Activated CD8-positive, alpha-beta memory T cell treated with anti-CD3 and anti-CD28 coated beads for 36 hours (primary cell): ENCODE data around the gene DNAJB14. TPM values are rescaled to one million over a fixed set of nuclear protein-coding genes. Genes with fewer than 3 reads are reported as not detected.

Experiments used
- CTCF ChIA-PET: fragments of 350-600 bp; sonication (Branson Sonifier 250); formaldehyde crosslinking; loops from one replicate; lab custom pipeline; 2021; ENCODE audit warnings: antibody characterized with exemption; lab: Charles Lee
- POLR2A ChIA-PET: fragments of 350-600 bp; sonication (Branson Sonifier 250); formaldehyde crosslinking; loops from one replicate; lab custom pipeline; 2021; ENCODE audit warnings: antibody characterized with exemption; lab: Charles Lee
- total RNA-seq, 2 experiments: library from RNA; stranded (reverse); gene quantifications; one replicate each; pipeline ENCODE4 v1.2.3, GENCODE V29; 2021

The DNAJB14 gene
- total RNA-seq, 2 experiments from 2014 or later, result 37.3 to 39.5 TPM

DNA sequence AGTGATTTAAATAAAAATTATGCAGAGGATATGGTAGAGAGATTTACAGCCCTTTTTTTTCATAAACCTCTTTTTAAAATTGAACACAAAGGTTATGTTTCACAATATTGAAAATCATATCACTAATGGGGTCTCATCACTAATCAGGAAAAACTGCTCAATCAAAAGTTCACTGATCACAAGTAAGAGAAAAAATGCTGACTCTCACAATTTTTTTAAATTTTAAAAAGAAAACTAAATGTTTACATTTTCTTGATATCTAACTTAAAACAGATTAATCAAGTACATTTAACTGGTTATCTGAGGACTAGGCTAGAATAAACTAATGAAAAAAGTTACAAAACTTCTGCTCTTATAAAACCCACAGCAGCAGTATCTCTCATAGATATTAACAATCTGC is 60.7 kb downstream of the DNAJB14 start:
- ChIA-PET CTCF (interaction anchor here (1.0 to 2.6 kb wide), 4 partner anchors 25 to 77 kb away, joined by 3 to 10 read pairs (median 4); partner anchors contain the start of gene DAPP1), POLR2A (no interaction called here)

DNA sequence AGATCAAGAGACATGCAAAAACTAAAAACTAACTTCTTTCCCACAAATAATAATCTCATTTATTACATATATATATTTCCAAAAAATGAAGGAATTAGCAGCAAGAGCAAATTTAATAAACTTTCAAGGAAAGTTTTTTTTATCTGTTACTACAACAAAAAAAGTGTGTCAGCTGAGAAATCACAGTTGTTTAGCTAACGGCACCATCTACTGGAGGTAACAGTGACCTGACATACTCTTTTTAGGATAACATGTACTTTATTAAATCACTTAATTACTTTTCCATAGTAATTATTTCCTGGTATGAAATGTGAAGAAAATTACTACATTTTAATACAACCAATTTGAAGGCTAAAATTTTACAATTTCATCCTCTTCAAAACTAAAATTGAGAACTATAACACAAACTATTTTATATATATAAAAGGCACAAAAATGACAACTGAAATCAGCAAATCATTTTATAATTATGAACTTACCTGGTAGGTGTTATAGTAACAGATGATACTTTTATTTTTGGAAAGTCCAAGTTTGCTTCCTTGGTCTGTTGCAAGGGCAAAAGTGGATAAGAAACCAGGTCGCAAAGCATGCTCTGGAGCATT is 61.3 kb downstream of the DNAJB14 start:
- ChIA-PET CTCF (interaction anchor here (0.7 to 2.6 kb wide), 7 partner anchors 24 to 77 kb away, joined by 3 to 10 read pairs (median 4); partner anchors contain the start of gene DAPP1), POLR2A (no interaction called here)

DNA sequence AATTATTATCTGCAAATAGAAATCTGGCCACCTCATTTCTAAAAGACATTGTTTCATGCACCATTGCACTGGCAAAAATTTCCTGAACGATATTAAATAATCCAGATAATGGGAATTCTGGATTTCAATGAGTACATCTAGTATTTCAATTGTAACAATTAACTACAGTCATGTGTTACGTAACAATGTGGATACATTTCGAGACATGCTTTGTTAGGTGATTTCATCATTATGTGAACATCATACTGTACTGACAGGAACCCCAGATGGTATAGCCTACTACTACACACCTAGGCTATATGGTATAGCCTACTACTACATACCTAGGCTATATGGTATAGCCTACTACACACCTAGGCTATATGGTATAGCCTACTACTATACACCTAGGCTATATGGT is 67.0 kb downstream of the DNAJB14 start:
- ChIA-PET POLR2A (no interaction called here), CTCF (no interaction called here)

DNA sequence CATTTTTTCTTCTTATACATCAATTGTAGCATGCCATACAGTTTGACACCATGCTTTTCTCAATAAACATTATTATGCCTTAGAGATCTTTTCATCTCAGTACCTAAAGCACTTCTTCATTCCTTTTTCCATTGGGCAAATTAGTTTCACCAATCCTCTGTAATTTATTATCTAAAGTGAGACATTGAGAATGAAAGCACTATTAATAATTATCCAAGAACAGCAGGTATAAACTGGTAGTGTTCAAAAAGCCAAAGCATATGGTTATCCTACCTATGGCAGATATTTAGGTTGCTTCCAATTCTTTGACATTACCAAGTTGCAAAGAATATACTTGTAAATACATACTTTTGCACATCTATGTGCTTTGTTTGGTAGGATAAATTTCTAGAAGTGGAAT is 67.8 kb downstream of the DNAJB14 start:
- POLR2A ChIA-PET, result no interaction called here

DNA sequence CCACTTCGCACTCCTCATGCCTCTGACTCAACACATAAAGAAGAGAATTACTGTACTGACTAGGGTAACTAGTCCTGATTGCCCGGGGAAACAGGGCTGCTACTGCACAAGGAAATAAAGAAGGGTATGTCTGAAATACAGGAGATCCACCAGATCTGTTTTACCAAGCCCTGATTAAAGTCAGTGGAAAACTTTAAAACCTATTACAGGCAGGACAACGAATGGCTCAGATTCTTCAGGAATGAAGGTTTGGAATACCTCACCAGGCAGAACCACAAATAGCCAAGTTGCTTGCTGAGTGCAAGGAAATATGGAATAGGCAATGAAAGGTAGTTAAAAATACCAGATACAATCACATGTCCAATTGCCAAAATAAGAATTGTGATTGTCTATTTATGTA is 69.5 kb downstream of the DNAJB14 start:
- POLR2A ChIA-PET, result no interaction called here
- CTCF ChIA-PET, result no interaction called here

More for the DNA sequence above, 67.8 kb downstream of the DNAJB14 start:
- CTCF ChIA-PET, result no interaction called here

DNA sequence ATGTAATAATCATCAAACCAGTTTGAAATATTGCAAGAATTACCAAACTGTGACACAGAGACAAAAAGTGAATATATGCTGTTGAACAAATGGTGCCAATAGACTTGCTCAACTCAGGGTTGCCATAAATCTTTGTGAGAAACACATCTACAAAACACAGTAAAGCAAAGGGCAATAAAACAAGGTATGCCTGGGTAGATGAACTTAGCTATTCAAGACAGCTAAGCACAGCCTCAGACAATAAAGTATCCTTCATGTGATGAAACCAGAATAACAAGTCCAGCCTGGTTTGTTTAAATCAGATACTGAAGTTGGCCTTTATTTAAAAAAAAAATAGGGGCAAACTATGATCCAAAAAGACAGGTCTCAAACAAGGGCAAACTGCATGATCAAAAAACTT is 71.3 kb downstream of the DNAJB14 start:
- POLR2A ChIA-PET, result interaction anchor here (0.6 kb wide), 1 partner anchor 22 kb away, joined by 4 read pairs; no protein-coding TSS in a partner anchor
- CTCF ChIA-PET, result no interaction called here

DNA sequence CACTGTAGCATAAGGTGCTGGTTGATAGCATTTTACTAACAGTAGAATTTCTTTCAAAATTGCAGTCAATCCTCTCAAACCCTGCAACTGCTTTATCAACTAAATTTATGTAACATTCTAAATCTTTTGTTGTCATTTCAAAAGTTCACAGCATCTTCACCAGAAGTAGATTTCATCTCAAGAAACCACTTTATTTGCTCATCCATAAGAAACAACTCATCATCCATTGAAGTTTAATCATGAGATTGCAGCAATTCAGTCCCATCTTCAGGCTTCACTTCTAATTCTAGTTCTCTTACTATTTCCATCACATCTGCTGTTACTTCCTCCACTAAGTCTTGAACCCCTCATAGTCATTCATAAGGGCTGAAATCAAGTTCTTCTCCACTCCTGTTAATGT is 73.8 kb downstream of the DNAJB14 start:
- POLR2A ChIA-PET, result no interaction called here
- CTCF ChIA-PET, result no interaction called here

DNA sequence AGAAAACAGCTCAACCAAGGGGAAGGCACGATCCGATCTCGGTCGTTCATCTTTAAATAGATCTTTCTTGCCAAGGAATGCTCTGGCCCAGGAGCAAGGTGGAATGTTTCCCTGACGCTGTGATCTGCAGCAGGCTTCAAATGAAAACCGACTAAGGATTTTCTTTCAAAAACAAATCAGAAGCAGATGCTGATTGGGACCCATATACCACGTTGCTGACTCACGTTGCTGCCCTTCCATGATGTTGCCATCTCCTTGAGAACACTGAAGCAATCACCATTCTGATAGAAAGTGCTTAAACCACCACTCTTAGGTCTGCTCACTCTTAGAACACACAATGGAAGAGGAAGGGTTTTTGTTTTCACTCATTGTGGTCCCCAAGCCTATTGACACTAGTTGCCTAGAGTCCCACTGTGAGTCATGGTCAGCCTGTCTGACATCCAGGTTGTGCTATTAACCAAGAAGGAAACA is 78.3 kb downstream of the DNAJB14 start:
- ChIA-PET CTCF (no interaction called here), POLR2A (no interaction called here)

DNA sequence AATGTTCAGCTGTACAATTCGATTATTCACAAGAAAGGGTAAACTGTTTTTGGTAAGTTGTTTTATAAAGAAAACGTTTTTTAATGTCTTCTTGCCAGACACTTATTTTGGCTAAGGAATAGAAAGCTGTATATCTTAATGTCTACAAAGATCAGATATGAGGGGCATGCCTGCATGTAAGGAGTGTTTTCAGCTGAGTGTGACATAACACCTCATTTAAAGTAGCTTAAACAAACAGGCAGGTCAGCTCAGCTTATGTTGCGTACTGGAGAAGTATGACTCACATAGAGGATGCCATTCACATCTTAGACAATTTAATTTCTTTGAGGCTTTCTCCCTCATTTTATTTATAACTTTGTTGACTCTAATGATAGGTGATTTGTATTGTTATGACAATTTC is 82.6 kb downstream of the DNAJB14 start:
- POLR2A ChIA-PET, result no interaction called here
- CTCF ChIA-PET, result no interaction called here

DNA sequence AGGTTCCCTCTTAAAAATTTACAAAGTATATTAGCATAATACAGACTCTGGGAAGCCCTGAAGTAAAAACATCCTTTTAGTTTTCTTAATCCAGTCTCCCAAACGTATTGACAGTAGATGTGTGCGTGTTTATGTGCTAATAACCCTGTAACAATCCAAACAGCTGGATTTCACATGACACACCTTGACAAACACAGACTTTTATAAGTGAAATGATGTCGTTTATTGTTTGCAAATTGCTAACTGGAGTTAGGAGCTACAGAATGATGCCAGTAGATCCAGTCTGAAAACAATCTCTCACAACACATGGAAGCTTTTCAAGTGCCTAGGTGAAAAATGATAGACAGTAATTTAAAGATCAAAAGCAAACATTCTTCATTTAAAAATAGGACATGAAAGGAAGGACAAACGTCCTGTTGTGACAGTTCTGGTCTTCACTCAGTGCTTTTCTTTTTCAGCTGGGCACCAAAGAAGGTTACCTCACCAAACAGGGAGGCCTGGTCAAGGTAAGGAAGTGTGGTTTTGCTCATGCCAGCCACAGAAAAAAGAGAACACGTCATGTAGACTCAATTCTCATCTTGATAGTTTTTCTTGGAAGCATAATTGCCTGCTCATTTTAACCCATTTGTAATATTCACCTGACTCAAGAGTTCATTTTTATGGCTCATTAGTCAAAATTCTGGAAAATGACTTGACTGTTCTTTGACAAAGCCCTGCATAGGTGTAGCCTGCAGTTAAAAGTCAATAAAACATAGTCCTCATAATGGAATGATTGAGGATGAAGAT is 85.1 kb downstream of the DNAJB14 start:
- CTCF ChIA-PET, result interaction anchor here (1.0 to 1.4 kb wide), 2 partner anchors 9 to 24 kb away, joined by 3 to 4 read pairs; no protein-coding TSS in a partner anchor

DNA sequence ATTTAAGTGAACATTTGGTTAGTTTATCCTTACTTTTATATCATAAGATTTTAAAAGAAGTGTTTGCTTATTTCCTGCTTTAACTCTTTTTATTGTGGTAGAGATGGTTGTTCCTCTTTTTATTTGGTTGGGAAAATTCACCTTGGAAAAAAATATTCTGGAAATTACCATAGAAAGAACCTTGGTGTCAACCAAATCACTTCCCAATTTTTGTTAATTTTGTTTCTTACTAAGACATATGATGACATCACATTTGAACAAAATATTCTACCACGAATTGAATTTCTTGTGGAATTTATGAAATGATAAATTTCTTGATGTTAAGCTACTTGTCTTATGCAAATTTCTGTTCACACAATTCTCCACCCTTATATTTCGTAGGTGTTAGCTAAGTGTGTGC is 85.9 kb downstream of the DNAJB14 start:
- ChIA-PET POLR2A (no interaction called here), CTCF (interaction anchor here (0.6 to 1.4 kb wide), 3 partner anchors 9 to 46 kb away, joined by 3 to 4 read pairs (median 3); no protein-coding TSS in a partner anchor)

More for the DNA sequence above, 85.1 kb downstream of the DNAJB14 start:
- POLR2A ChIA-PET, result no interaction called here

DNA sequence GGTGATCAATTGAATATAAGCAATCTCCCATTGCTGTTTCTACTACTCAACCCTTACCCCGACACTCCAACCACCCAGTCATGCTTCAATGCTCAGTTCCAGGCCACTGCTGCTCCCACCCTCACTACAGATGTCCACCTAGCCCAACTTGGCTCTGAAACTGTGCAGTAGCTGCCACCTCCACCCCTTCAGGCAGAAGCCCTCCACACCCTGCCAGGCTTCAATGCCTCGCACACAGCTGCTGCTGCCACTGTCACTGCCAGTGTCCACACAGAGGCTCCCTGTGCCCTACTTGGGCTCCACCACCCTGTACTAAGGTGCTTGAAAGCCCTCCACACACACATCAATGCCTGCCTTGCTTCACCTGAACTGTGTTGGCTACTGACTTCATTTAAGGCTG is 86.8 kb downstream of the DNAJB14 start:
- POLR2A ChIA-PET, result no interaction called here
- CTCF ChIA-PET, result interaction anchor here (1.3 kb wide), 1 partner anchor 10 kb away, joined by 3 read pairs; no protein-coding TSS in a partner anchor

DNA sequence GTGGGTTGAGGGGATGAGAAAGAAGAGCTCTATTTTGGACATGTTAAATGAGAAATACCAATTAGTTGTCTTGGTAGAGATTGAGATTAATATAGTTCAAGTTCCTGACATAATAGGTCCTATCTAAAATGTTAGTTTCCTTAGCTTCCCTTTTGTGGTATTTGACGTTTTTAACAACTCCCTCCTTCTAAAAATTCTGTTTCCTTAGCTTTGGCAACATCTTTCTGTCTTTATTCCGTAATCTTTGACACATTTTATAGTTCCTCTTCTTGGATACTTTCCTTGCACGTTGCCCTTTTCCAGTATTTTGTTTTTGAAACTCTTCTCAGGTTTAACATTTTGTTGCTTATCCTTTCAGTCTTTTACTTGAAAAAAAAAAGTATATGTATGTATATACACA is 89.1 kb downstream of the DNAJB14 start:
- ChIA-PET POLR2A (no interaction called here), CTCF (interaction anchor here (0.6 to 0.7 kb wide), 2 partner anchors 43 to 264 kb away, joined by 3 read pairs; no protein-coding TSS in a partner anchor)

DNA sequence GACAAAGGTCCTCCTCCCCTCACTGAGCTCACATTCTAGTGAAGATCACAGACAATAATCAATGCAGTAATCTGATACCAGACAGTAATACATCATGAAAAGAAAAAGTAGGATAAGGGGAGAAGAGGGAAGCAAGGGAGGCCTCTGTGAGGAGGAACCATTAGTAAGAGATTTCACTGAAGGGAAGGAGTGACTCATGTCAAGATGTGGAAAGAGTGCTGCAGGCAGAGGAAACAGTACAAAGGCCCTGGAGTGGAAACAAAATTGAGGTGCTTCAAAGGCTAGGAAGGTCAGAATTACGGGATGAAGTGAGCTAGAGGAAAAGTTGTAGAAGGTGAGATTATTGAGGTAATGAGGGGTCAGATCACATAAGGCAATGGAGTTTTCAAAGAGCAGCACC is 90.3 kb downstream of the DNAJB14 start:
- ChIA-PET CTCF (no interaction called here), POLR2A (interaction anchor here (0.6 to 1.0 kb wide), 3 partner anchors 8 to 88 kb away, joined by 3 read pairs; partner anchors contain the start of gene LAMTOR3)

DNA sequence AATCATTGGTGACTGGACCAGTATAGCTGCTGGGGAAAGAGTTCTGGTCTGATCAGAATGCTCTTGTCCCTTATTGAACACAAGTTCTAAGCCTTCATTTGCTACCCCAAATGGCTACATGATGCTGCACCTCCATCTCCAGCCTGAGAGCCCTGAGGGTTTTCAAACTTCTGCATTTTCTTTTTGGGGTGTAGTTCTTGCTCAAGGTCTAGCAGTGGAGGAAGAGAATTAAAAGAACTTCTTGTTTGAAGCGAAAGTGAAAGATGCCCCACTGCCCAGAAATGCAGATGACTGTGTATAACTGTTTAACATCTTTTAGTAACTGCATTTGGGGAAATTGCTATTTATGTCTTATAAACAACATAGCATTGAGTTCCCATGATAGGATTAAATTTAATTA is 90.7 kb downstream of the DNAJB14 start:
- ChIA-PET POLR2A (interaction anchor here (0.6 to 0.9 kb wide), 2 partner anchors 39 to 89 kb away, joined by 3 read pairs; partner anchors contain the start of gene LAMTOR3), CTCF (no interaction called here)

DNA sequence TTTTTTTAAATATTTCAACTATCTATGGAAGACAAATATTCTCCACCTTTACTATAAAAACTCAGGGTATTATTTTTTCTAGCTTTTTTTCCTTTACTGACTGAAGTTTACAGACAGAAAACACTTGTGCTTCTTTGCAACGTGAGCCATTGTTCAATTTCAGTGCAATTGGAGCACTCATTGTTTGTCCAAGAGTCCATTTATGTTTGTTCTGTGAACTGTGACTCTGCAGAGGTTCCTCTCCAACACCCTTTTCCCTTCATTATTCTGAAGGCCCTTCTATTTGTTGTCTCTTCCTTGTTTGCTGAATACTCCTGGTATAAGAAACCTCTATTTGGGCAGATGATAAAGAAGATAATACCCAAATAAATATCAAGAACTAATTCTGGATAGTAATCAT is 92.4 kb downstream of the DNAJB14 start:
- POLR2A ChIA-PET, result no interaction called here
- CTCF ChIA-PET, result no interaction called here

DNA sequence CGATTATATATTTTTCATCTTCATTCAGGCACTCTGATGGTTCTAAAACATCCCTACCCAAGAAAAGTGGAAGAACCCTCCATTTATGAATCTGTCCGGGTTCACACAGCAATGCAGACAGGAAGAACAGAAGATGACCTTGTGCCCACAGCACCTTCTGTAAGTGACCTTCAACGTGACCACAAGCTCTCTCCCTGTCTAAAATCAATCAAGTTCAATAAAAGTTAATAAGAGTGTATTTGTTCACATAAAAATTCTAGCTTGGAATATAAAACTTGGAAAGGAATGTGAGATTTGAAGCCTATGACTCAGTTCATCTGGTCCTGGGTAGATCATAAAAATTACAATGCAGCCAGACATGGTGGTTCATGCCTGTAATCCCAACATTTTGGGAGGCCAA is 93.2 kb downstream of the DNAJB14 start:
- CTCF ChIA-PET, result no interaction called here
- POLR2A ChIA-PET, result no interaction called here

DNA sequence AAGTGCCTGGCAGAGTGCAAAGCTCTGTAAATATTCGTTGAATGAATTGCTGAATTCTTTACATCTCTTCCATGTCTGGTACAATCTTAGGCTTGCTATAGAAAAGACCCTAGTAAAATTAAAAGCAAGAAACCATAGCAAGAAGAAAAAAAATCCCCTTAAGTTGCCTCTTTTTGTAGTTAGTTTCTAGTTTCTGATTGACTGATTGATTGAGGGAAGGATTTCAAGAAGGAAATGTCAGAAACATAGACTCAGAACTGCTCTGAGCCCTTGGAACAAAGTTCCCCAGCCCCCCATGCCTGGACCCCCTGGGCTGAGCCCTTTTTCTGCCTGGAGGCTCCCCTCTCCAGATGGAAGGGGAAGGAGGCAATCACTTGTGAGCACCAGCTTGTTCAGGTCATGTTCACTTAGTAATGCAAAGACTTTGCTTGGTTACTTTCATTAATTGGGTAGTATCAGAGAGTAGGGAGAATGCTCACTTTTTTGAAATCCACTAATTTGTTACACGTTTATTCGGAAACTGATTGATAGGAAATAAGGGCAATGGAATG is 94.1 kb downstream of the DNAJB14 start:
- CTCF ChIA-PET, result interaction anchor here (1.2 kb wide), 1 partner anchor 9 kb away, joined by 3 read pairs; no protein-coding TSS in a partner anchor
- POLR2A ChIA-PET, result interaction anchor here (0.6 to 2.5 kb wide), 3 partner anchors 22 to 97 kb away, joined by 3 to 14 read pairs (median 4); partner anchors contain the start of gene DAPP1

DNA sequence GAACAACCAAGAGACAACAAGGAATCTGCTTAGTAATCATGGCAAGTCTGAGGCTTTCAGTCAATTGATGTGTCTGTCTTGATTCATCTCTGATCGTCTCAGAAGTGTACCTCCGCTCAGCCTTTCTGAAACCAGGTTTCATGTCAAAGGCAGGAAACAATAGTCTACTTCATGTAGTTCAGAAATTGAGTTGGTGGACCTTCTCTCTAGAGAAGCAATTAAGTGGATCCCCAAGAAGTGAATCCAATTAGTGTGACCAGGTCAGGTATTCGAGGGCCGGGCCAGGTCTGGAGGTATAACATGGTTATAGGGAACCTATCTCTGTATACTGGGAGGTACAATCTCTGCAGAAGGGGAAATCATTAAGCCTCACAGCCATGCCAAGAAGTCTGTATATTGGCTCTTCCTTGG is 97.8 kb downstream of the DNAJB14 start:
- POLR2A ChIA-PET, result interaction anchor here (0.7 to 1.4 kb wide), 2 partner anchors 8 to 108 kb away, joined by 3 read pairs; no protein-coding TSS in a partner anchor
- CTCF ChIA-PET, result interaction anchor here (0.7 kb wide), 2 partner anchors 17 to 26 kb away, joined by 4 read pairs; no protein-coding TSS in a partner anchor
